Endothelial cell of umbilical vein (primary cell): ENCODE measurements around the gene GABARAPL2.

Experiments
- EZH2 ChIP-seq: IDR thresholded peaks from 2 replicates; pipeline ENCODE4 v1.6.1; 2012; ENCODE audit warnings: borderline replicate concordance, low read depth, mild to moderate bottlenecking, moderate library complexity, low read length, inconsistent platforms; ENCODE audit not compliant: severe bottlenecking
- FOS ChIP-seq: IDR thresholded peaks from 2 replicates; pipeline ENCODE4 v1.6.1; 2011; ENCODE audit warnings: mild to moderate bottlenecking, low read length, moderate library complexity, borderline replicate concordance; ENCODE audit not compliant: insufficient read depth
- JUN ChIP-seq: IDR thresholded peaks from 2 replicates; pipeline ENCODE4 v1.6.1; 2011; ENCODE audit warnings: borderline replicate concordance, low read depth; ENCODE audit not compliant: insufficient read length, insufficient read depth
- MYC ChIP-seq: IDR thresholded peaks from one replicate; pipeline ENCODE4 v1.6.1; 2011; ENCODE audit warnings: mild to moderate bottlenecking, low read depth, low read length
- POLR2A ChIP-seq: IDR thresholded peaks from 2 replicates; pipeline ENCODE4 v1.6.1; 2012; ENCODE audit warnings: low read depth, mild to moderate bottlenecking, control low read depth, low read length
- POLR2AphosphoS5 ChIP-seq: IDR thresholded peaks from 2 replicates; pipeline ENCODE4 v1.6.1; 2012; ENCODE audit warnings: low read depth, mild to moderate bottlenecking, control low read depth, low read length, moderate library complexity; ENCODE audit not compliant: insufficient read depth
- TF ChIP-seq, protein P1 (sequence below), 2 donors: IDR thresholded peaks; 1 replicate in 1 of 2; 2 replicates in 1 of 2; pipeline ENCODE4 v1.5.1; 2011; ENCODE audit warnings: low read length in 2 of 2, mild to moderate bottlenecking in 2 of 2, moderate library complexity in 2 of 2, control low read depth in 1 of 2, inconsistent platforms in 1 of 2, low read depth in 1 of 2; ENCODE audit not compliant: insufficient read depth in 1 of 2; ENCODE audit errors: extremely low read depth in 1 of 2
- TF ChIP-seq, protein P2 (sequence below): IDR thresholded peaks from 2 replicates; pipeline ENCODE4 v1.6.1; 2011; ENCODE audit not compliant: insufficient read depth, insufficient read length

GRCh38 chr16:75589306-75589705, 23.1 kb downstream of the GABARAPL2 start:
- TF ChIP-seq POLR2AphosphoS5: no peak
- TF ChIP-seq, protein P1, sequence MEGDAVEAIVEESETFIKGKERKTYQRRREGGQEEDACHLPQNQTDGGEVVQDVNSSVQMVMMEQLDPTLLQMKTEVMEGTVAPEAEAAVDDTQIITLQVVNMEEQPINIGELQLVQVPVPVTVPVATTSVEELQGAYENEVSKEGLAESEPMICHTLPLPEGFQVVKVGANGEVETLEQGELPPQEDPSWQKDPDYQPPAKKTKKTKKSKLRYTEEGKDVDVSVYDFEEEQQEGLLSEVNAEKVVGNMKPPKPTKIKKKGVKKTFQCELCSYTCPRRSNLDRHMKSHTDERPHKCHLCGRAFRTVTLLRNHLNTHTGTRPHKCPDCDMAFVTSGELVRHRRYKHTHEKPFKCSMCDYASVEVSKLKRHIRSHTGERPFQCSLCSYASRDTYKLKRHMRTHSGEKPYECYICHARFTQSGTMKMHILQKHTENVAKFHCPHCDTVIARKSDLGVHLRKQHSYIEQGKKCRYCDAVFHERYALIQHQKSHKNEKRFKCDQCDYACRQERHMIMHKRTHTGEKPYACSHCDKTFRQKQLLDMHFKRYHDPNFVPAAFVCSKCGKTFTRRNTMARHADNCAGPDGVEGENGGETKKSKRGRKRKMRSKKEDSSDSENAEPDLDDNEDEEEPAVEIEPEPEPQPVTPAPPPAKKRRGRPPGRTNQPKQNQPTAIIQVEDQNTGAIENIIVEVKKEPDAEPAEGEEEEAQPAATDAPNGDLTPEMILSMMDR (IDR thresholded peaks at IDR 0.05; ENCODE audit: extremely low read depth in 1 of 2, insufficient read depth in 1 of 2, low read depth in 1 of 2, low read length in 2 of 2): no peak
- no peak for TF ChIP-seq POLR2A
- TF ChIP-seq FOS: no peak
- TF ChIP-seq JUN: no peak
- TF ChIP-seq MYC: no peak
- TF ChIP-seq, protein P2, sequence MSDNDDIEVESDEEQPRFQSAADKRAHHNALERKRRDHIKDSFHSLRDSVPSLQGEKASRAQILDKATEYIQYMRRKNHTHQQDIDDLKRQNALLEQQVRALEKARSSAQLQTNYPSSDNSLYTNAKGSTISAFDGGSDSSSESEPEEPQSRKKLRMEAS: no peak
- no peak for TF ChIP-seq EZH2
